Mesenchymal stem cell (in vitro differentiated cells and primary cell): Measurements from ENCODE around the gene CNNM2.

Experiments
- DNase-seq: peaks from one replicate; pipeline ENCODE4 v3.0.0-alpha.2; 2013
- H2AFZ ChIP-seq: one replicate; pipeline ENCODE4 v1.6.1; 2013; ENCODE audit warnings: low read depth, mild to moderate bottlenecking, control low read depth, inconsistent platforms, low read length, moderate library complexity
- H2AK5ac ChIP-seq: 2 replicates; pipeline ENCODE4 v1.6.1; 2013; ENCODE audit warnings: low read length, moderate library complexity, mild to moderate bottlenecking, inconsistent platforms; ENCODE audit not compliant: severe bottlenecking
- H2BK120ac ChIP-seq: one replicate; pipeline ENCODE4 v1.6.1; 2013; ENCODE audit warnings: low read depth, mild to moderate bottlenecking, inconsistent platforms, low read length, moderate library complexity
- H2BK12ac ChIP-seq, 2 experiments: one replicate each; pipeline ENCODE4 v1.6.1; 2013; ENCODE audit warnings: inconsistent platforms in 2 of 2, low read length in 2 of 2, mild to moderate bottlenecking in 2 of 2, moderate library complexity in 2 of 2, control low read depth in 1 of 2
- H2BK15ac ChIP-seq: one replicate; pipeline ENCODE4 v1.6.1; 2013; ENCODE audit warnings: mild to moderate bottlenecking, low read depth, inconsistent platforms; ENCODE audit not compliant: poor library complexity, severe bottlenecking
- H2BK5ac ChIP-seq: 2 replicates; pipeline ENCODE4 v1.6.1; 2013; ENCODE audit warnings: low read depth, mild to moderate bottlenecking, low read length, control low read depth, inconsistent platforms; ENCODE audit not compliant: poor library complexity, severe bottlenecking
- H3K14ac ChIP-seq, 2 experiments: one replicate each; pipeline ENCODE4 v1.6.1; 2013; ENCODE audit warnings: inconsistent platforms in 2 of 2, low read length in 2 of 2, control low read depth in 1 of 2, mild to moderate bottlenecking in 1 of 2, moderate library complexity in 1 of 2
- H3K18ac ChIP-seq, 2 experiments: one replicate each; pipeline ENCODE4 v1.6.1; 2013; ENCODE audit warnings: inconsistent platforms in 2 of 2, low read length in 2 of 2, control low read depth in 1 of 2, low read depth in 1 of 2, mild to moderate bottlenecking in 1 of 2
- H3K23ac ChIP-seq, 2 experiments: one replicate each; pipeline ENCODE4 v1.6.1; 2013; ENCODE audit warnings: inconsistent platforms in 2 of 2, low read length in 2 of 2, mild to moderate bottlenecking in 2 of 2, moderate library complexity in 2 of 2, control low read depth in 1 of 2
- H3K27ac ChIP-seq: 2 replicates; pipeline ENCODE4 v1.5.1; 2013; ENCODE audit warnings: mild to moderate bottlenecking, moderate library complexity, low read length, control low read depth, inconsistent platforms; ENCODE audit not compliant: poor library complexity, severe bottlenecking
- H3K27me3 ChIP-seq, 2 experiments: 2 replicates each; pipeline versions ENCODE4 v1.6.1 to v1.7.0; 2013; ENCODE audit warnings: low read length in 2 of 2, mild to moderate bottlenecking in 2 of 2, moderate library complexity in 2 of 2, control low read depth in 1 of 2, inconsistent platforms in 1 of 2; ENCODE audit not compliant: control insufficient read depth in 1 of 2, insufficient read depth in 1 of 2
- H3K36me3 ChIP-seq, 2 experiments: 2 replicates each; pipeline versions ENCODE4 v1.6.1 to v1.7.0; 2013; ENCODE audit warnings: low read length in 2 of 2, control low read depth in 1 of 2, inconsistent platforms in 1 of 2, low read depth in 1 of 2, mild to moderate bottlenecking in 1 of 2; ENCODE audit not compliant: insufficient read depth in 2 of 2, control insufficient read depth in 1 of 2
- H3K4ac ChIP-seq, 2 experiments: one replicate each; pipeline ENCODE4 v1.6.1; 2013; ENCODE audit warnings: inconsistent platforms in 2 of 2, low read length in 2 of 2, mild to moderate bottlenecking in 2 of 2, moderate library complexity in 2 of 2, control low read depth in 1 of 2, low read depth in 1 of 2
- H3K4me1 ChIP-seq: 2 replicates; pipeline ENCODE4 v1.6.1; 2013; ENCODE audit warnings: low read depth, low read length, control low read depth; ENCODE audit not compliant: control insufficient read depth, insufficient read depth
- H3K4me2 ChIP-seq: 2 replicates; pipeline ENCODE4 v1.6.1; 2013; ENCODE audit warnings: low read length, mild to moderate bottlenecking, inconsistent platforms; ENCODE audit not compliant: poor library complexity, severe bottlenecking
- H3K4me3 ChIP-seq, 2 experiments: 2 replicates each; pipeline versions ENCODE4 v1.5.1 to v1.7.0; 2013; ENCODE audit warnings: low read length in 2 of 2, mild to moderate bottlenecking in 2 of 2, control low read depth in 1 of 2, low read depth in 1 of 2; ENCODE audit not compliant: insufficient read depth in 1 of 2
- H3K79me1 ChIP-seq: replicated peaks from 2 replicates; pipeline ENCODE4 v1.6.1; 2013; ENCODE audit warnings: mild to moderate bottlenecking, control low read depth, low read length, inconsistent platforms; ENCODE audit not compliant: poor library complexity, severe bottlenecking
- H3K9ac ChIP-seq: 2 replicates; pipeline ENCODE4 v1.7.0; 2013; ENCODE audit warnings: mild to moderate bottlenecking, low read length, moderate library complexity
- H3K9me3 ChIP-seq: 2 replicates; pipeline ENCODE4 v1.7.0; 2013; ENCODE audit warnings: mild to moderate bottlenecking, low read length; ENCODE audit not compliant: control insufficient read depth
- H4K8ac ChIP-seq: one replicate; pipeline ENCODE4 v1.6.1; 2013; ENCODE audit warnings: inconsistent platforms, mild to moderate bottlenecking, low read length, moderate library complexity
- H4K91ac ChIP-seq: one replicate; pipeline ENCODE4 v1.6.1; 2013; ENCODE audit warnings: mild to moderate bottlenecking, low read length, inconsistent platforms
- WGBS: methylation state at CpG from one replicate; pipeline ENCODE4 v1.1.7; 2013; ENCODE audit warnings: mixed read lengths; 5-methylcytosine and 5-hydroxymethylcytosine counted together

Gene CNNM2

GRCh38 chr10:102904346-102904745 lies 13.7 kb upstream of the CNNM2 start:
- no peak overlapping the region for H2AFZ ChIP-seq
- H2BK120ac ChIP-seq: no peak overlapping the region
- H2BK5ac ChIP-seq: no peak overlapping the region
- DNase-seq: no peak
- H3K23ac ChIP-seq: no peak overlapping the region
- H3K9me3 ChIP-seq: no peaks in the 10 kb centered on the region
- H3K79me1 ChIP-seq: no peaks in the 10 kb centered on the region
- no peak overlapping the region for H3K4me3 ChIP-seq
- no peaks in the 10 kb centered on the region for H3K27me3 ChIP-seq
- no peak overlapping the region for H4K91ac ChIP-seq
- H2BK15ac ChIP-seq: no peak overlapping the region
- H3K4me1 ChIP-seq: no peaks in the 10 kb centered on the region
- H3K36me3 ChIP-seq: no peaks in the 10 kb centered on the region
- H4K8ac ChIP-seq: no peak overlapping the region
- H3K18ac ChIP-seq: no peak overlapping the region
- H3K14ac ChIP-seq: no peak overlapping the region
- H3K27ac ChIP-seq: no peak overlapping the region
- H3K9ac ChIP-seq: no peak overlapping the region
- H2AK5ac ChIP-seq: no peak overlapping the region
- H3K4ac ChIP-seq: no peak overlapping the region
- H2BK12ac ChIP-seq: no peak overlapping the region
- no peak overlapping the region for H3K4me2 ChIP-seq

- Histone ChIP-seq H3K14ac (no peak overlapping the region), H4K8ac (no peak overlapping the region), H3K23ac (no peak overlapping the region), H3K27ac (no peak overlapping the region), H3K4me1 (no peaks in the 10 kb centered on the region), H3K4ac (no peak overlapping the region), H3K9me3 (no peaks in the 10 kb centered on the region), H3K27me3 (no peaks in the 10 kb centered on the region), H3K18ac (no peak overlapping the region), H2AFZ (no peak overlapping the region), H2BK120ac (no peak overlapping the region), H3K79me1 (no peaks in the 10 kb centered on the region), H2BK5ac (no peak overlapping the region), H2BK12ac (no peak overlapping the region), H4K91ac (no peak overlapping the region), H2BK15ac (no peak overlapping the region), H3K36me3 (no peaks in the 10 kb centered on the region), H3K4me3 (no peak overlapping the region), H3K9ac (no peak overlapping the region), H3K4me2 (no peak overlapping the region), H2AK5ac (no peak overlapping the region)
- WGBS: 83% methylated on average over 2 of the region's 4 CpGs
- DNase-seq: no peak
Measured at GRCh38 chr10:102906507-102906906, 11.6 kb upstream of the CNNM2 start.

GRCh38 chr10:102914781-102915180 lies 3.3 kb upstream of the CNNM2 start:
- H3K36me3 ChIP-seq: no peaks in the 10 kb centered on the region
- H3K9ac ChIP-seq: no peak overlapping the region
- no peak overlapping the region for H2BK5ac ChIP-seq
- no peak overlapping the region for H4K8ac ChIP-seq
- H2AK5ac ChIP-seq: no peak overlapping the region
- peaks cover 8% of the 10 kb centered on the region for H3K79me1 ChIP-seq
- no peak overlapping the region for H3K23ac ChIP-seq
- peaks cover 12 to 14% of the 10 kb centered on the region in 2 experiments for H3K27me3 ChIP-seq
- no CpG with 5 or more reads among the region's 1 CpG for WGBS
- H2BK12ac ChIP-seq: no peak overlapping the region
- no peaks in the 10 kb centered on the region for H3K9me3 ChIP-seq
- H4K91ac ChIP-seq: no peak overlapping the region
- no peak overlapping the region for H3K27ac ChIP-seq
- no peak overlapping the region for H3K4me2 ChIP-seq
- H3K18ac ChIP-seq: no peak overlapping the region
- no peak overlapping the region for H2BK120ac ChIP-seq
- peaks cover 11% of the 10 kb centered on the region for H3K4me1 ChIP-seq
- H3K14ac ChIP-seq: no peak overlapping the region
- no peak overlapping the region for H2AFZ ChIP-seq
- H3K4ac ChIP-seq: no peak overlapping the region
- DNase-seq: no peak
- H2BK15ac ChIP-seq: no peak overlapping the region
- H3K4me3 ChIP-seq: no peak overlapping the region

- no peak overlapping the region for H3K18ac ChIP-seq
- peaks cover 9% of the 10 kb centered on the region for H3K79me1 ChIP-seq
- no peak for DNase-seq
- H4K91ac ChIP-seq: no peak overlapping the region
- H2AK5ac ChIP-seq: no peak overlapping the region
- peak overlapping the region in 1 of 2 experiments; percentile 93 for H3K4me3 ChIP-seq
- H4K8ac ChIP-seq: no peak overlapping the region
- no peak overlapping the region for H2BK15ac ChIP-seq
- peak overlapping the region in 1 of 2 experiments; percentile 39 for H2BK12ac ChIP-seq
- no peak overlapping the region for H2BK120ac ChIP-seq
- WGBS: 89% methylated on average over 7 of the region's 7 CpGs
- H2BK5ac ChIP-seq: no peak overlapping the region
- H2AFZ ChIP-seq: no peak overlapping the region
- H3K4me1 ChIP-seq: peaks cover 14% of the 10 kb centered on the region
- H3K9ac ChIP-seq: peak overlapping the region; percentile 36
- no peaks in the 10 kb centered on the region for H3K36me3 ChIP-seq
- H3K4ac ChIP-seq: no peak overlapping the region
- H3K14ac ChIP-seq: no peak overlapping the region
- H3K27ac ChIP-seq: no peak overlapping the region
- H3K27me3 ChIP-seq: peaks cover 13 to 14% of the 10 kb centered on the region in 2 experiments
- no peak overlapping the region for H3K23ac ChIP-seq
- H3K9me3 ChIP-seq: no peaks in the 10 kb centered on the region
- no peak overlapping the region for H3K4me2 ChIP-seq
Measured at GRCh38 chr10:102916173-102916572, 1.9 kb upstream of the CNNM2 start.
